Measurements from ENCODE around the gene PSMB5. TPM values are rescaled to one million over a fixed set of nuclear protein-coding genes. Genes with fewer than 3 reads are reported as not detected.
A peak's percentile ranks its signal among the peaks of the same experiment; 100 is the strongest.

The PSMB5 gene
- 250 and 303 TPM in 2 replicates for total RNA-seq
- 352 TPM for polyA plus RNA-seq (2012)

- peak; percentile 96 for DNase-seq (ENCODE audit: low read depth)
These were observed at the start of gene PSMB5 for GRCh38 chr14:23034498-23035302. Gene PSMB5, minus strand, starts transcription at chr14:23034900. Its CDS starts 19 bp downstream, at chr14:23034881.

DNA sequence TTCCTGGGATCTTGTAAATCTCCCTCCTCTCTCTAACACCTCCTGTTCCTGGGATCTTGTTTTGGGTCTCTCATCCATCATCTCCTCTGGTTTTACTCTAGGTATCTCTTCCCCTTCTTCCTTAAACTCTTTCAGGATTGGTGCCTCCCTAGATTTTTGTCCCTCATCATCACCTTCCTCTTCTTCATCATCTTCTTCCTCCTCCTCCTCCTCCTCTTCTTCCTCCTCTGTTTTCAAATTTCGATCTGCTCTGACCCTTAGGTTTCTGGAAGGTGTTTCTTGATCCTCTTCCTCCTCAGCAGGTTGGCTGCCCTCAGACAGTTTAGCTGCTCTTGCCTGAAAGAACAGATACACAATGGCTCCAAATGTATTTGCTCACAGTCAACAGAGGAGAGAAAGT is 45.8 kb upstream of the PSMB5 start:
- no peak for DNase-seq (ENCODE audit: low read depth)

GRCh38 chr14:23079716-23080115 is 45.0 kb upstream of the PSMB5 start:
- DNase-seq (ENCODE audit: low read depth): no peak

DNA sequence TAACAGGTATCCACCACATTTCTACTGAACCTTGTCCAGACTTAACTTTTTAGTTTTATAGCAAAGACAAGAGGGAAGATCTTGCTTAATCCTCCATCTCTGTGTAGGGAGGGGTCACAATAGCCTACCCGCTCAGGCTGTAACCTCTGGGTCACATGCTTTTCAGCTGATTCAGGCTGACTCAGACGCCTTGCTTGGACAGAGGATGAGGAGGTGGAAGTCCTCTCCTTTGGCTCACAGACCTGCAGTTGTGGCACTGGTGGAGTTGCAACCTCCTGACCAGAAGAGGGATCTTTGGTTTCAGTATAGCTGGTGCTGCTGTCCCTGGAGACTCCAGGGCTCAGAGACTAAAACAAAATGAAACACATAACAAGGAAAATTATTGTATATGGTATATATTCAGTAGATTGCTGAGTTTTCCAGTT is 44.0 kb upstream of the PSMB5 start:
- peak; percentile 94 for DNase-seq (ENCODE audit: low read depth)

DNA sequence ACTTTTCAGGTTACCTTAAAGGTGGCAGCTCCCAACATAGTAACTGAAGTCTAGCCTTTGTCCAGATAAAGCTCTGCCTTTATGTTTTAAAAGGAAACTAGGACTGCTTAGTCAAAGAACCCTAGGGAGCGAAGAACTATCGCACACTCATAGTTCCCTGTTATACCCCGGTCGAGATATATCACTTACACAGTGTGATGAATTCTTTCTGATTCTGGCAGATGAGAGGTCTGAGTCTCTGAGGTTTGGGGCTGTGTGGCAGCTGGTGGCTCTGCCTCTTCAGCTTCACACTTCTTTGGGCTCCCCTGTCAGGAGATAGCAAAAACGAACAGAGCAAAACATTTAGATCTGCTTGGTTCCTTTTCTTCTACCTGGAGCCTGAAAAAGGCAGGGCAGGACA is 43.3 kb upstream of the PSMB5 start:
- peak; percentile 63 for DNase-seq (ENCODE audit: low read depth)

DNA sequence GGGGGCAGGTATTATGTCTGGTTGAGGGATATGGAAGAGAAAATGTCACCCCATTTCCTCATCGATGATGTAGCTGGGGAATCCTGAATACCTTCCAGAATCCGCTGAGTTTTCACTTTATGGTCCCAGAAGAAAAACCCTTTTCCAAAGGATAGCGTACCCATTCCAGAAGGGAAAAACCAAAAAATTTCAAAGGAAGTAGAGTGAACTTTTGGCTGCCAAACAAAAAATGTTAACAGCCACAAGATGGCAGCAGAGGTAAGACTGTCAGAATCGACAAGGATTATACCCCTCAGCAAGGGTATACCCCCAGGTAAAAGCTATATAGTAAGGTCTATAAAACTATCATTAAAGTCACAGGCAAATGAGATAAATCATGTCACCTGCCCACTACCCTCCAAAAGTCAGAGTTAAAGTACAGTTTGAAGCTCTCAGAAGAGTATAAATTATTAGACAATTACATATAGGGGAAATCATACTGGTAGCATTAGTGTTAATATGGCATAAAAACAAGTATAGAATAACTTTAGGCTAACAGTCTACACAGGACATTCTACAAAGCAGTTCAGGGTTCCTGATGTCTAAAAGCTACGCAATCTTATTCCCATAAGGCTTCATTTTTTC is 42.2 kb upstream of the PSMB5 start:
- DNase-seq (ENCODE audit: low read depth): peak; percentile 59

DNA sequence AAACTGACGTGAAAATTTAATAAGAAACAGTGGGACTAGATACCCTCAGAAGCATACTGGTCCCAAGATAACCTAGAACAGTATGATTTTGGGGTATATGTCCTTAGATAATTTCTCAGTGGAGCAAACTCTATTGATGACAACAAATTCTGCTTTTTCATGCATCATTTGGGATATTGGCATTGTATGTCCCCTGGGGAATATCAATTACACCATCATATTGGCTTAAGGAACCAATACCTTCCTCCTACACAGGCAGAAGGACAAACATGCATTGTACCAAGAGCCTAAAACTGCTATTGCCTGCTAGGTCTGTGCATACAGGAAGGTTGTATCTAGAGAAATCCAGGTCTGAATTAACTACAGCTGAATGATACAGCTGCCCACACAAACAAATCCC is 40.2 kb upstream of the PSMB5 start:
- DNase-seq (ENCODE audit: low read depth): no peak

- peak; percentile 24 for DNase-seq (ENCODE audit: low read depth)
These were observed 37.3 kb upstream of the PSMB5 start for GRCh38 chr14:23071921-23072539.

DNA sequence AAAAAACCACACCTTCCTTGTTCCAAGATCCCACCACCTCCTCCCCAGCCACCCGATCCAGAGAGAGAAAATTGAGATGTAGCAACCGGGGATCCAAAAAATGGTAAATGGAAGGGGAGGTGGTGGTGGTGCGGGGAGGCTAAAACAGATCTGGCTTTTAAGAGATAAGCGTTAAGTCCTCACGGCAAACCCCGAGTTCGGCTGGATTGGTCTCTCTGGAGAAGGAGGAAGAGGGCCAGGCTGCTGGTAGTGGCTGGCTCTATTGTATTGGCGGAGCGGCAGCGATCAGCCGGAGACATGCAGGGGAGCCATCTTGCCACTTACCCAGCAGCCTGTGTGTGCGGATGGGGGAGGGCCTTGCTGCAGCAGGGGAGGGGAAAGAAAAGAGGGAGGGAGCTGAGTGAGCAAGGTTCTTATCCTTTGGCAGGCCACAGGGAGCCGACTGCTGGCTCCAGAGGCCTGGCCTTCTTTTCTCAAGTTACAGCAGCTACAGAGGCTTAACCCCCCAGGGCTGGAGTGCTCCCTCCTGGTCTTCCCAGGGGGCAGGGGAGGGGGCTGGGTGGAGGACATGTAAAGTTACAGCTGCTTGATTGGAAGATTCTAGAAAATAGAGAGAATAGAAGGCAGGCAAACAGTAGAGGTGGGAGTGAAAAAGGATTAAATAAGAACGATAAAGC is 36.7 kb upstream of the PSMB5 start:
- peak; percentile 93 for DNase-seq (ENCODE audit: low read depth)

GRCh38 chr14:23070262-23071129 is 35.8 kb upstream of the PSMB5 start:
- DNase-seq (ENCODE audit: low read depth): no peak

GRCh38 chr14:23069413-23069806 is 34.7 kb upstream of the PSMB5 start:
- DNase-seq (ENCODE audit: low read depth): no peak

DNA sequence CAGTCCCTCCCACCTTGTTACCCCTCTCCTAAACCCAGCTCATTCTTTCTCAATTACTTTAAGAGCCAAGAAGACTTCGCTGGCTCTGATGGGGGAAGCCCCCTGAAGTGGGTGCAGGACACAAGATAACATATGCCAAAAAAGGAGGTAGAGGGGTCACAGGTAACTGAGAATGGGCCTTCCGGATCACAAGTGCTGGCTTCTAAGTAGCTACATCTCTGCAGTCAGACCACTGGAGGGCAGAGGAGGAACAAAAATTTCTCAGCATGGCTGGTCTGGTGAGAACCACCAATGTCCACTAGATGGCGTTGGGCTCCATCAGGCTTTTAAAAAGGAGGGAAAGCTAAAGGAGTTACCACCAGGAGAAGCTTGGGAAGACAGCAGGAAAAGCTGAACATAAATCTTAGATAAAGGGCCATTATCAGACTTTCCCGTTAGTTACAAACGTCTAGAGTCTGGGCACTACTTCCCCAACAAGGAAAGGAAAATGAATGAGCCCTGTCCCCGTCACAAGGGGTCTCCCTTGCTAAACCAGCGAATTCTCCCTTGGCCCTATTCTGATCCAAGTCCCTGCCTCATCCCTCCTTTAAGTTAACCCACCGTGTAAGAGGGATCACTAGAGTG is 34.2 kb upstream of the PSMB5 start:
- DNase-seq (ENCODE audit: low read depth): peak; percentile 94

GRCh38 chr14:23067847-23068788 is 33.4 kb upstream of the PSMB5 start:
- no peak for DNase-seq (ENCODE audit: low read depth)

- DNase-seq (ENCODE audit: low read depth): no peak
These were observed 32.4 kb upstream of the PSMB5 start for GRCh38 chr14:23066855-23067744.

GRCh38 chr14:23066368-23066767 is 31.7 kb upstream of the PSMB5 start:
- no peak for DNase-seq (ENCODE audit: low read depth)

DNA sequence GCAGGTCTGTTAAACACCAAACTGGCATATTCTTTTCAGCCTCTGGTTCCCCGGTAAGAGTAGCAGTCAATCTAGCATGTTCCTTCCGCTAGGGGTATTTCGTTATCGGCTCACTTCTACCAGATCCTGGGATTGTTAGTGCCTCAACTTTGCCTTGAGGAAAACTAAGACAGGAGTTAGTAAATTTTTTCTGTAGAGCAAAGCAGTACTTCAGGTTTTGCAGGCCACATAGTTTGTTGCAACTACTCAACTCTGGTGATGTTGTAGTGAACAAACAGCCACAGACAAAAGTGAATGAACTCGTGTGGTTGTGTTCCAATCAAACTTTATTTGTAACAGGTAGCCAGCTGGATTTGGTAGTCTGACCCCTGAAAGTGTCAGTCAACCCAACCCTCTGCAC is 28.9 kb upstream of the PSMB5 start:
- DNase-seq (ENCODE audit: low read depth): no peak

- peak; percentile 90 for DNase-seq (ENCODE audit: low read depth)
These were observed 27.3 kb upstream of the PSMB5 start for GRCh38 chr14:23062002-23062401.
